WTC11 (cell line): ENCODE measurements around the gene PARD3B. TPM values are rescaled to one million over a fixed set of nuclear protein-coding genes. Genes with fewer than 3 reads are reported as not detected.

Experiments used
- ATAC-seq: fragments of 200-7000 bp; cut with Tn5 transposase; 2 replicates; pipeline ENCODE4 v1.10.0; 2021; ENCODE audit warnings: mild to moderate bottlenecking, moderate library complexity
- CTCF ChIA-PET: fragments of 300-600 bp; sonication (Branson Sonifier 250); formaldehyde crosslinking; loops from one replicate; lab custom pipeline; 2021; ENCODE audit warnings: antibody characterized with exemption; lab: Charles Lee
- POLR2A ChIA-PET: fragments of 350-600 bp; sonication (Branson Sonifier 250); formaldehyde crosslinking; loops from one replicate; lab custom pipeline; 2021; ENCODE audit warnings: antibody characterized with exemption; lab: Charles Lee
- DNase-seq: peaks from one replicate; pipeline ENCODE4 v3.0.0; 2021; ENCODE audit warnings: low spot score
- H3K27ac Mint-ChIP-seq: 2 replicates; pipeline ENCODE4 v1.8.0; 2021; ENCODE audit warnings: mixed read lengths
- H3K27me3 Mint-ChIP-seq: 2 replicates; pipeline ENCODE4 v1.8.0; 2021; ENCODE audit warnings: low read depth, mild to moderate bottlenecking, moderate library complexity, mixed read lengths
- H3K36me3 Mint-ChIP-seq: 2 replicates; pipeline ENCODE4 v1.8.0; 2021; ENCODE audit warnings: mixed read lengths
- H3K4me1 Mint-ChIP-seq: 2 replicates; pipeline ENCODE4 v1.8.0; 2022; ENCODE audit warnings: mixed read lengths
- H3K4me3 Mint-ChIP-seq: 2 replicates; pipeline ENCODE4 v1.8.0; 2021; ENCODE audit warnings: mild to moderate bottlenecking, moderate library complexity, mixed read lengths
- H3K9me3 Mint-ChIP-seq: 2 replicates; pipeline ENCODE4 v1.8.0; 2021; ENCODE audit warnings: mixed read lengths
- ATF2 ChIP-seq: sonication (generic); formaldehyde crosslinking; IDR thresholded peaks from 2 replicates; pipeline ENCODE4 v1.8.1; 2022; ENCODE audit warnings: low read depth, missing genetic modification reagents, borderline replicate concordance
- ATF6 ChIP-seq: sonication (generic); formaldehyde crosslinking; IDR thresholded peaks from 2 replicates; pipeline ENCODE4 v1.8.1; 2023; ENCODE audit warnings: mild to moderate bottlenecking, missing genetic modification reagents
- CBFB ChIP-seq: sonication (generic); formaldehyde crosslinking; IDR thresholded peaks from 2 replicates; pipeline ENCODE4 v1.8.1; 2022; ENCODE audit warnings: mild to moderate bottlenecking, low read depth, missing genetic modification reagents
- CREB1 ChIP-seq: sonication (generic); formaldehyde crosslinking; IDR thresholded peaks from 2 replicates; pipeline ENCODE4 v1.8.0; 2023; ENCODE audit warnings: mild to moderate bottlenecking, missing genetic modification reagents
- E2F1 ChIP-seq: sonication (generic); formaldehyde crosslinking; IDR thresholded peaks from 2 replicates; pipeline ENCODE4 v1.8.0; 2022; ENCODE audit warnings: mild to moderate bottlenecking, missing genetic modification reagents
- E2F5 ChIP-seq: sonication (generic); formaldehyde crosslinking; IDR thresholded peaks from 2 replicates; pipeline ENCODE4 v1.8.1; 2022; ENCODE audit warnings: mild to moderate bottlenecking, moderate library complexity, missing genetic modification reagents
- ELF4 ChIP-seq: sonication (generic); formaldehyde crosslinking; IDR thresholded peaks from 2 replicates; pipeline ENCODE4 v1.8.1; 2022; ENCODE audit warnings: low read depth, mild to moderate bottlenecking, moderate library complexity, missing genetic modification reagents
- FOXJ3 ChIP-seq: sonication (generic); formaldehyde crosslinking; IDR thresholded peaks from 2 replicates; pipeline ENCODE4 v1.9.0; 2021; ENCODE audit warnings: missing genetic modification reagents, mild to moderate bottlenecking, borderline replicate concordance
- FOXK1 ChIP-seq: sonication (generic); formaldehyde crosslinking; IDR thresholded peaks from 2 replicates; pipeline ENCODE4 v1.8.0; 2022; ENCODE audit warnings: mild to moderate bottlenecking, moderate library complexity, missing genetic modification reagents
- MXD4 ChIP-seq: fragments of 250-450 bp; sonication (Bioruptor Pico); IDR thresholded peaks from 2 replicates; pipeline ENCODE4 v1.8.0; 2021; ENCODE audit warnings: mild to moderate bottlenecking, moderate library complexity, borderline replicate concordance
- MYBL2 ChIP-seq: sonication (generic); formaldehyde crosslinking; IDR thresholded peaks from 2 replicates; pipeline ENCODE4 v1.8.1; 2023; ENCODE audit warnings: mild to moderate bottlenecking, moderate library complexity, missing genetic modification reagents
- NFATC4 ChIP-seq: fragments of 250-450 bp; sonication (Bioruptor Pico); IDR thresholded peaks from 2 replicates; pipeline ENCODE4 v1.9.0; 2021; ENCODE audit warnings: mild to moderate bottlenecking
- NR3C1 ChIP-seq: sonication (generic); formaldehyde crosslinking; conservative IDR thresholded peaks from 2 replicates; pipeline ENCODE4 v1.8.1; 2023; ENCODE audit warnings: low read depth, mild to moderate bottlenecking, missing genetic modification reagents
- OVOL2 ChIP-seq: fragments of 250-450 bp; sonication (Bioruptor Pico); IDR thresholded peaks from 2 replicates; pipeline ENCODE4 v1.9.0; 2021; ENCODE audit warnings: mild to moderate bottlenecking, borderline replicate concordance
- SP1 ChIP-seq: sonication (generic); formaldehyde crosslinking; conservative IDR thresholded peaks from 2 replicates; pipeline ENCODE4 v1.8.1; 2022; ENCODE audit warnings: missing genetic modification reagents
- TEAD1 ChIP-seq: sonication (generic); formaldehyde crosslinking; IDR thresholded peaks from 2 replicates; pipeline ENCODE4 v1.8.0; 2022; ENCODE audit warnings: mild to moderate bottlenecking, missing genetic modification reagents
- USF2 ChIP-seq: sonication (generic); formaldehyde crosslinking; IDR thresholded peaks from 2 replicates; pipeline ENCODE4 v1.8.1; 2023; ENCODE audit warnings: mild to moderate bottlenecking, missing genetic modification reagents, moderate library complexity
- ZBTB43 ChIP-seq: sonication (generic); formaldehyde crosslinking; IDR thresholded peaks from 2 replicates; pipeline ENCODE4 v1.8.1; 2023; ENCODE audit warnings: mild to moderate bottlenecking, missing genetic modification reagents
- ZNF121 ChIP-seq: sonication (generic); formaldehyde crosslinking; IDR thresholded peaks from 2 replicates; pipeline ENCODE4 v1.8.0; 2023; ENCODE audit warnings: missing genetic modification reagents
- ZNF512 ChIP-seq: sonication (generic); formaldehyde crosslinking; IDR thresholded peaks from 2 replicates; pipeline ENCODE4 v1.8.1; 2022; ENCODE audit warnings: missing genetic modification reagents, borderline replicate concordance
- ZSCAN18 ChIP-seq: fragments of 250-450 bp; sonication (Bioruptor Pico); IDR thresholded peaks from 2 replicates; pipeline ENCODE4 v2.1.2; 2022; ENCODE audit warnings: mild to moderate bottlenecking, moderate library complexity
- total RNA-seq: library from RNA; stranded (reverse); gene quantifications from 3 replicates; pipeline ENCODE4 v1.2.3, GENCODE V29; 2021

PARD3B gene
- total RNA-seq, 1 experiment from 2014 or later = 5.6 TPM

- Mint-ChIP-seq H3K4me1 (peaks cover 20% of the 10 kb centered on the region), H3K9me3 (no peaks in the 10 kb centered on the region), H3K4me3 (no peak overlapping the region), H3K36me3 (no peaks in the 10 kb centered on the region), H3K27ac (no peak overlapping the region)
- ATAC-seq = no peak
- POLR2A ChIA-PET = no interaction called here
- DNase-seq = no peak
- TF ChIP-seq MYBL2 (CRISPR knock-in tag) (no peak), MXD4 (CRISPR knock-in tag) (no peak), FOXK1 (CRISPR knock-in tag) (no peak), CREB1 (CRISPR knock-in tag) (no peak), ZSCAN18 (CRISPR knock-in tag) (no peak), ATF6 (CRISPR knock-in tag) (no peak), NFATC4 (CRISPR knock-in tag) (no peak), TEAD1 (CRISPR knock-in tag) (no peak), FOXJ3 (CRISPR knock-in tag) (no peak), OVOL2 (no peak), USF2 (CRISPR knock-in tag) (no peak), SP1 (CRISPR knock-in tag) (no peak), CBFB (CRISPR knock-in tag) (no peak), ZBTB43 (CRISPR knock-in tag) (no peak), NR3C1 (CRISPR knock-in tag) (no peak), E2F1 (CRISPR knock-in tag) (no peak), ATF2 (CRISPR knock-in tag) (no peak)
- TF ChIP-seq, all 79 proteins: peak for 0
- CTCF ChIA-PET = no interaction called here
- no peaks in the 10 kb centered on the region for H3K27me3 Mint-ChIP-seq
Measured at GRCh38 chr2:205077159-205077558, 531.9 kb downstream of the PARD3B start.

GRCh38 chr2:205078762-205079161 is 533.5 kb downstream of the PARD3B start:
- Mint-ChIP-seq H3K27ac (no peak overlapping the region), H3K4me3 (no peak overlapping the region), H3K9me3 (no peaks in the 10 kb centered on the region), H3K27me3 (no peaks in the 10 kb centered on the region), H3K36me3 (no peaks in the 10 kb centered on the region), H3K4me1 (peaks cover 20% of the 10 kb centered on the region)
- ChIA-PET CTCF (no interaction called here), POLR2A (no interaction called here)
- DNase-seq = no peak
- no peak for ATAC-seq
- TF ChIP-seq E2F5 (CRISPR knock-in tag) = no peak
- TF ChIP-seq ELF4 (CRISPR knock-in tag) = no peak
- no peak for TF ChIP-seq ZNF121 (CRISPR knock-in tag)
- TF ChIP-seq ZNF512 (CRISPR knock-in tag) = no peak
